Measurements from ENCODE around the gene DAB1. TPM values are rescaled to one million over a fixed set of nuclear protein-coding genes. Genes with fewer than 3 reads are reported as not detected.

Gene DAB1
- total RNA-seq, 4 donors from 2014 or later = 0.22 TPM; not detected in 3

- intact Hi-C loops (cut with DNase I; ENCODE audit: low total_unique reads) = no loop called here
- in situ Hi-C loops (cut with MboI; ENCODE audit: low sequenced_read_pairs in 4 of 4) = no loop called here
- no peak for ATAC-seq
These were observed 45.0 kb upstream of the DAB1 start for GRCh38 chr1:57468641-57469523.

DNA sequence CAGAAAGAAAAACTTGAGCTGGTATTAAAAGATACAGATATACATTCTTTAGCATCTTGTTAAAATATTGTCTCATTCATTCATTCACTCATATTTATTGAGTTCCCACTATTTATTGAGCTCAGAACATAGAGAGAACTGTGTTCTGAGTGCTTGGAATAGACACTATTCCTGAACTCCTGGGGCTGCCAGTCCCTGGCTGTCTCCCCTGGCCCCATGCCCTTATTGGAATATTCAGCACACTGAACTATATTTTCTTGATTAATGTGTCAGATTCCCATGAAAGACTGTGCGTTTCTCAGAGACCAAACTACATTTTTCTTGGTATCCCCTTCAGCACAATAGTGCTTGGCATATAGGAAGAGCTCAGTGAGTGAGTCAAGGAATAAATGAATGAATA, 44.0 kb upstream of the DAB1 start:
- Histone ChIP-seq H3K4me1 (peaks cover 0 to 12% of the 10 kb centered on the region in 2 donors), H3K27me3 (no peaks in the 10 kb centered on the region), H3K27ac (no peak overlapping the region), H3K36me3 (no peaks in the 10 kb centered on the region), H3K9me3 (no peaks in the 10 kb centered on the region), H3K4me3 (no peak overlapping the region)
- TF ChIP-seq, protein P1, sequence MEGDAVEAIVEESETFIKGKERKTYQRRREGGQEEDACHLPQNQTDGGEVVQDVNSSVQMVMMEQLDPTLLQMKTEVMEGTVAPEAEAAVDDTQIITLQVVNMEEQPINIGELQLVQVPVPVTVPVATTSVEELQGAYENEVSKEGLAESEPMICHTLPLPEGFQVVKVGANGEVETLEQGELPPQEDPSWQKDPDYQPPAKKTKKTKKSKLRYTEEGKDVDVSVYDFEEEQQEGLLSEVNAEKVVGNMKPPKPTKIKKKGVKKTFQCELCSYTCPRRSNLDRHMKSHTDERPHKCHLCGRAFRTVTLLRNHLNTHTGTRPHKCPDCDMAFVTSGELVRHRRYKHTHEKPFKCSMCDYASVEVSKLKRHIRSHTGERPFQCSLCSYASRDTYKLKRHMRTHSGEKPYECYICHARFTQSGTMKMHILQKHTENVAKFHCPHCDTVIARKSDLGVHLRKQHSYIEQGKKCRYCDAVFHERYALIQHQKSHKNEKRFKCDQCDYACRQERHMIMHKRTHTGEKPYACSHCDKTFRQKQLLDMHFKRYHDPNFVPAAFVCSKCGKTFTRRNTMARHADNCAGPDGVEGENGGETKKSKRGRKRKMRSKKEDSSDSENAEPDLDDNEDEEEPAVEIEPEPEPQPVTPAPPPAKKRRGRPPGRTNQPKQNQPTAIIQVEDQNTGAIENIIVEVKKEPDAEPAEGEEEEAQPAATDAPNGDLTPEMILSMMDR (IDR thresholded peaks at IDR 0.05 in 4 of 5, conservative IDR thresholded peaks at IDR 0.05 in 1 of 5) = no peak
- no peak for TF ChIP-seq POLR2A (IDR thresholded peaks at IDR 0.05)
- intact Hi-C loops (cut with DNase I; ENCODE audit: low total_unique reads) = no loop called here
- ATAC-seq (no peak), DNase-seq (no peak)
- in situ Hi-C loops (cut with MboI; ENCODE audit: low sequenced_read_pairs in 4 of 4) = no loop called here

More at GRCh38 chr1:57468641-57469523, 45.0 kb upstream of the DAB1 start:
- no peaks in the 10 kb centered on the region for H3K36me3 ChIP-seq
- no peak for TF ChIP-seq POLR2A (IDR thresholded peaks at IDR 0.05)
- TF ChIP-seq, protein P1 (IDR thresholded peaks at IDR 0.05 in 4 of 5, conservative IDR thresholded peaks at IDR 0.05 in 1 of 5) = no peak
- H3K27me3 ChIP-seq = no peaks in the 10 kb centered on the region
- DNase-seq = no peak
- H3K4me3 ChIP-seq = no peak overlapping the region
- no peaks in the 10 kb centered on the region for H3K9me3 ChIP-seq
- no peak overlapping the region for H3K27ac ChIP-seq
- H3K4me1 ChIP-seq = peaks cover 0 to 12% of the 10 kb centered on the region in 2 donors

DNA sequence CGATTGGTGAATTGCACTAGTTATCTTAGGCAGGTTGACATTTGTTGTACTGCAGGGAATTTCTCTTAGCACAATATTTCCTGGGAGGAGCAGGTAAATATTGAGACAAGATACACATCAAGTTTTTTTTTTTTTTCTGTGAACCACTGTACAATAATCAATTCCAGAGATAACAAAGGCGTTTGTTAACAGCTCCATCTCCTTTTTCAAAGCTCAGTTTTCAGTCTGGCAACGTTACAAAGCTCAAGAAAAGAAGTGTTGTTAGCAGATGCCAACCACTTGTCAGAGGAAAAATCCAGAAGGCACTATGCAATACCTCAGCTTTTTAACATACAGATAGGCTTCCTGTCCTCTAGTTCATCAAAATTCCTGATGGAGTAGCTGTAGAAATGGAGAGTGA, 40.9 kb upstream of the DAB1 start:
- no peaks in the 10 kb centered on the region for H3K9me3 ChIP-seq
- peaks cover 0 to 12% of the 10 kb centered on the region in 2 donors for H3K4me1 ChIP-seq
- no peak overlapping the region for H3K4me3 ChIP-seq
- H3K27me3 ChIP-seq = no peaks in the 10 kb centered on the region
- ATAC-seq (no peak), DNase-seq (no peak)
- H3K36me3 ChIP-seq = no peaks in the 10 kb centered on the region
- TF ChIP-seq, protein P1 (IDR thresholded peaks at IDR 0.05 in 4 of 5, conservative IDR thresholded peaks at IDR 0.05 in 1 of 5) = no peak
- no peak for TF ChIP-seq POLR2A (IDR thresholded peaks at IDR 0.05)
- intact Hi-C loops (cut with DNase I; ENCODE audit: low total_unique reads) = no loop called here
- in situ Hi-C loops (cut with MboI; ENCODE audit: low sequenced_read_pairs in 4 of 4) = no loop called here
- no peak overlapping the region for H3K27ac ChIP-seq

DNA sequence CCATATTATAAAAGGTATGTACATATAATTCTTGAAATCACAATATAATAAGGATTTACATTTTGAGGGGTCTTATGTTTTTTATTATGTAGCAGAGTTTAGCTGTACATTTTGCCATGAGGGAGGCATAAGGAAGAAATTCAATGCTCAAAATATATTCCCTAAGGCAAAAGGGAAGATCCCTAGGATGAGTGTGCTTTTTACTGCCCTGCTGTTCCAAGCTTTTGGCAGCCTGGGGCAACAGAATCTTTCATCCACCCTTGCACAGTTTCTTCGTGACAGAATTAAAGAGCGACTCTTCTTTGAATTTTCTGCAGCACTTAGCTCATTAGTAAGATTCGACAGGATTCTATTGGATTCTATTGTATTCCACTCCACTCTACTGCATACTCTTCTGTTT, 39.5 kb upstream of the DAB1 start:
- ATAC-seq (no peak), DNase-seq (no peak)
- H3K9me3 ChIP-seq = no peaks in the 10 kb centered on the region
- intact Hi-C loops (cut with DNase I; ENCODE audit: low total_unique reads) (no loop called here), in situ Hi-C loops (cut with MboI; ENCODE audit: low sequenced_read_pairs in 4 of 4) (no loop called here)
- no peak overlapping the region for H3K27ac ChIP-seq
- H3K36me3 ChIP-seq = no peaks in the 10 kb centered on the region
- no peak for TF ChIP-seq POLR2A (IDR thresholded peaks at IDR 0.05)
- TF ChIP-seq, protein P1 (IDR thresholded peaks at IDR 0.05 in 4 of 5, conservative IDR thresholded peaks at IDR 0.05 in 1 of 5) = no peak
- H3K27me3 ChIP-seq = no peaks in the 10 kb centered on the region
- H3K4me3 ChIP-seq = no peak overlapping the region
- peaks cover 0 to 11% of the 10 kb centered on the region in 2 donors for H3K4me1 ChIP-seq
